ENCODE results near the gene TRAPPC10.

The TRAPPC10 gene

GRCh38 chr21:44035244-44035643, 23.1 kb downstream of the TRAPPC10 start:
- DNase-seq (ENCODE audit: low spot score), result no peak

- no peak for DNase-seq (ENCODE audit: low spot score)
Measured at GRCh38 chr21:44038063-44038462, 26.0 kb downstream of the TRAPPC10 start.

- DNase-seq (ENCODE audit: low spot score), result no peak
Measured at GRCh38 chr21:44039828-44040227, 27.7 kb downstream of the TRAPPC10 start.

- DNase-seq (ENCODE audit: low spot score), result no peak
Measured at GRCh38 chr21:44043613-44044012, 31.5 kb downstream of the TRAPPC10 start.

- no peak for DNase-seq (ENCODE audit: low spot score)
Measured at GRCh38 chr21:44046734-44047133, 34.6 kb downstream of the TRAPPC10 start.

GRCh38 chr21:44047996-44048560, 36.0 kb downstream of the TRAPPC10 start:
- DNase-seq (ENCODE audit: low spot score), result no peak

- DNase-seq (ENCODE audit: low spot score), result no peak
Measured at GRCh38 chr21:44049182-44049581, 37.1 kb downstream of the TRAPPC10 start.

GRCh38 chr21:44049606-44050005, 37.5 kb downstream of the TRAPPC10 start:
- no peak for DNase-seq (ENCODE audit: low spot score)

- no peak for DNase-seq (ENCODE audit: low spot score)
Measured at GRCh38 chr21:44050276-44050675, 38.2 kb downstream of the TRAPPC10 start.

- DNase-seq (ENCODE audit: low spot score), result no peak
Measured at GRCh38 chr21:44051462-44051941, 39.4 kb downstream of the TRAPPC10 start.

- DNase-seq (ENCODE audit: low spot score), result no peak
Measured at GRCh38 chr21:44052071-44052829, 40.1 kb downstream of the TRAPPC10 start.

- no peak for DNase-seq (ENCODE audit: low spot score)
Measured at GRCh38 chr21:44052830-44053226, 40.7 kb downstream of the TRAPPC10 start.

GRCh38 chr21:44053567-44053966, 41.5 kb downstream of the TRAPPC10 start:
- no peak for DNase-seq (ENCODE audit: low spot score)

- no peak for DNase-seq (ENCODE audit: low spot score)
Measured at GRCh38 chr21:44054710-44055109, 42.6 kb downstream of the TRAPPC10 start.

- DNase-seq (ENCODE audit: low spot score), result no peak
Measured at GRCh38 chr21:44057055-44057454, 44.9 kb downstream of the TRAPPC10 start.

- no peak for DNase-seq (ENCODE audit: low spot score)
Measured at GRCh38 chr21:44057960-44058651, 46.0 kb downstream of the TRAPPC10 start.

- no peak for DNase-seq (ENCODE audit: low spot score)
Measured at GRCh38 chr21:44058652-44058964, 46.5 kb downstream of the TRAPPC10 start.

GRCh38 chr21:44058981-44059380, 46.9 kb downstream of the TRAPPC10 start:
- DNase-seq (ENCODE audit: low spot score), result no peak

GRCh38 chr21:44059710-44060109, 47.6 kb downstream of the TRAPPC10 start:
- no peak for DNase-seq (ENCODE audit: low spot score)

- DNase-seq (ENCODE audit: low spot score), result no peak
Measured at GRCh38 chr21:44062380-44062779, 50.3 kb downstream of the TRAPPC10 start.

GRCh38 chr21:44063151-44063912, 51.2 kb downstream of the TRAPPC10 start:
- DNase-seq (ENCODE audit: low spot score), result no peak

- DNase-seq (ENCODE audit: low spot score), result no peak
Measured at GRCh38 chr21:44064852-44065403, 52.8 kb downstream of the TRAPPC10 start.

Data from LoVo (cell line).